Measurements from ENCODE around the gene MAPK9.

DNA sequence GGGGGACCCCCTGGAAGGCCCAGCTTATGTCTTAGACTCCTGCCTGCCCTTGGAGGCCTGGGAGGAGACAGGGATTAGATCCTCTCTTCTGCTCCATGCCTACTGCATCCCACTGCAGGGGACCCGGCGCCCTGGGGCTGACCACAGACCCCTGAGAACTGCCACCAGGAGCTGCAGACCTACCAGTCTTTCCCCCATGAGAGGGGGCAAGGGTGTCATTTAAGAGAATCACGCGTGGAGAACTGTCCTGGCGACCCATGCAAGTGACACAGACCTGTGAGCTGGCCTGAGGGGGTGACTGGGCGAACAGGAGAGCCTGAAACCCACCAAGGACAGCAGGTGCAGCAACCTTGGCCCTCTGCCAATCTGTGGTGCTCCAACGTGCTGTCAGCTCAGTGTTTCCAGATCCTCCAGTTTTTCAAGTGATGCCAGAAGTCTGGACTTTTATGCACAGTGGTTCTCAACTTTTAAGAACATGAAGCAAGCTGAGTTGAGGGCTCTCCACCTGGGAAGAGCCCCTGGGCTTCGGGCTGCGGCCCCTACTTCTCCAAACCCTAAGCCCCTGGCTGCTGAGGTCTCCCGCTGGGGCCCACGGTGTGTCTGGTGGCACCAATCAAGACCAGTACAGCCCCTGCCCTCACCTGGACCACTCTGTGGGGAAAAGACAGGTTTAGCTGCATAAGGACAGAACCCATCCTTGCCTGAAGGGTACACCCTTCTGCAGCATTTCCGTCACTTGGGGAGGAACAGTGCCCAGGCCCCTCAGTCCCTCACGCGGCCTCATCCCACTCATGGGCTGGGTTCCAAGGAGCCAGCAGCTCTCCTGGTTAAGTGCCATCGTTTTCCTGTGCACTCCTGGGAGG, 43.1 kb upstream of the MAPK9 start:
- TF ChIP-seq, protein P1, sequence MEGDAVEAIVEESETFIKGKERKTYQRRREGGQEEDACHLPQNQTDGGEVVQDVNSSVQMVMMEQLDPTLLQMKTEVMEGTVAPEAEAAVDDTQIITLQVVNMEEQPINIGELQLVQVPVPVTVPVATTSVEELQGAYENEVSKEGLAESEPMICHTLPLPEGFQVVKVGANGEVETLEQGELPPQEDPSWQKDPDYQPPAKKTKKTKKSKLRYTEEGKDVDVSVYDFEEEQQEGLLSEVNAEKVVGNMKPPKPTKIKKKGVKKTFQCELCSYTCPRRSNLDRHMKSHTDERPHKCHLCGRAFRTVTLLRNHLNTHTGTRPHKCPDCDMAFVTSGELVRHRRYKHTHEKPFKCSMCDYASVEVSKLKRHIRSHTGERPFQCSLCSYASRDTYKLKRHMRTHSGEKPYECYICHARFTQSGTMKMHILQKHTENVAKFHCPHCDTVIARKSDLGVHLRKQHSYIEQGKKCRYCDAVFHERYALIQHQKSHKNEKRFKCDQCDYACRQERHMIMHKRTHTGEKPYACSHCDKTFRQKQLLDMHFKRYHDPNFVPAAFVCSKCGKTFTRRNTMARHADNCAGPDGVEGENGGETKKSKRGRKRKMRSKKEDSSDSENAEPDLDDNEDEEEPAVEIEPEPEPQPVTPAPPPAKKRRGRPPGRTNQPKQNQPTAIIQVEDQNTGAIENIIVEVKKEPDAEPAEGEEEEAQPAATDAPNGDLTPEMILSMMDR (IDR thresholded peaks at IDR 0.05) = no peak
- TF ChIP-seq POLR2A (IDR thresholded peaks at IDR 0.05) = no peak

Data from ovary (tissue), 3 donors.